Measurements from ENCODE around the gene GSTA1. TPM values are rescaled to one million over a fixed set of nuclear protein-coding genes. Genes with fewer than 3 reads are reported as not detected.
"Not testable (repeated sequence)": the region's sequence is repeated elsewhere in the genome, so short reads cannot be mapped to it uniquely, and the experiment has no call there.

The GSTA1 gene
- polyA plus RNA-seq, 3 donors from 2014 or later = not detected

GRCh38 chr6:52788478-52788877, 15.1 kb downstream of the GSTA1 start:
- H3K4me3 Mint-ChIP-seq = no peak overlapping the region
- no peaks in the 10 kb centered on the region for H3K36me3 Mint-ChIP-seq
- peaks cover 0 to 5% (median 3%) of the 10 kb centered on the region in 3 donors for H3K27me3 Mint-ChIP-seq (ENCODE audit: low read depth in 3 of 3)
- H3K9me3 Mint-ChIP-seq = no peaks in the 10 kb centered on the region
- no peak for DNase-seq
- H3K4me1 Mint-ChIP-seq = peaks cover 6 to 7% of the 10 kb centered on the region in 2 donors
- H3K27ac Mint-ChIP-seq = no peak overlapping the region

- DNase-seq = no peak
- H3K27me3 Mint-ChIP-seq (ENCODE audit: low read depth in 3 of 3) = peaks cover 0 to 5% (median 0%) of the 10 kb centered on the region in 3 donors
- H3K27ac Mint-ChIP-seq = no peak overlapping the region
- peak overlapping the region in 1 of 5 donors; percentile 56 for H3K4me3 Mint-ChIP-seq
- peaks cover 6 to 7% of the 10 kb centered on the region in 2 donors for H3K4me1 Mint-ChIP-seq
- H3K9me3 Mint-ChIP-seq = no peaks in the 10 kb centered on the region
- no peaks in the 10 kb centered on the region for H3K36me3 Mint-ChIP-seq
These were observed 15.7 kb downstream of the GSTA1 start for GRCh38 chr6:52787917-52788316.

DNA sequence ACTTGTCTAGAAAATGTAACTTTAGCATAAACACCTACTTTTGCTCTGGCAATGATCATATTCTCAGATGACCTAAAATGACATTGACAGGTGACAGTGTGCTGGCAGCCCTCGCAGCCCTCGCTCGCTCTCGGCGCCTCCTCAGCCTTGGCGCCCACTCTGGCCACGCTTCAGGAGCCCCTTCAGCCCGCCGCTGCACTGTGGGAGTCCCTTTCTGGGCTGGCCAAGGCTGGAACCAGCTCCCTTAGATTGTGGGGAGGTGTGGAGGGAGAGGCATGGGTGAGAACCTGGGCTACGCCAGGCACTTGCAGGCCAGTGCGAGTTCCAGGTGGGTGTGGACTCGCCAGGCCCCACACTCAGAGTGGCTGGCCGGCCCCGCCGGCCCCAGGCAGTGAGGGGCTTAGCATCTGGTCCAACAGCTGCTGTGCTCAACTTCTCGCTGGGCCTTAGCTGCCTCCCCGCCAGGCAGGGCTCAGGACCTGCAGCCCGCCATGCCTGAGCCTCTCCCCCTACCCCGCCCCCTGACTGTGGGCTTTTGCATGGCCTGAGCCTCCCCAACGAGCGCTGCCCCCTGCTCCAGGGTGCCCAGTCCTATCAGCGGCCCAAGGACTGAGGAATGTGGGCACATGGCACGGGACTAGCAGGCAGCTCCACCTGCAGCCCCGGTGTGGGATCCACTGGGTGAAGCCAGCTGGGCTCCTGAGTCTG, 17.2 kb downstream of the GSTA1 start:
- no peak for DNase-seq
- peaks cover 6 to 7% of the 10 kb centered on the region in 2 donors for H3K4me1 Mint-ChIP-seq
- H3K27me3 Mint-ChIP-seq (ENCODE audit: low read depth in 3 of 3) = peaks cover 0 to 5% (median 0%) of the 10 kb centered on the region in 3 donors
- H3K4me3 Mint-ChIP-seq = no peak overlapping the region
- no peaks in the 10 kb centered on the region for H3K36me3 Mint-ChIP-seq
- H3K9me3 Mint-ChIP-seq = peaks cover 0 to under 1% (median 0%) of the 10 kb centered on the region in 6 donors
- no peak overlapping the region for H3K27ac Mint-ChIP-seq

- H3K4me3 Mint-ChIP-seq = not testable (repeated sequence)
These were observed 20.8 kb downstream of the GSTA1 start for GRCh38 chr6:52782696-52783274.

GRCh38 chr6:52782209-52782608, 21.4 kb downstream of the GSTA1 start:
- not testable (repeated sequence) for H3K4me3 Mint-ChIP-seq, H3K27ac Mint-ChIP-seq, H3K9me3 Mint-ChIP-seq, H3K4me1 Mint-ChIP-seq, H3K36me3 Mint-ChIP-seq, DNase-seq
- H3K27me3 Mint-ChIP-seq (ENCODE audit: low read depth in 3 of 3) = peaks cover 3 to 11% (median 3%) of the 10 kb centered on the region in 3 donors

More at GRCh38 chr6:52782696-52783274, 20.8 kb downstream of the GSTA1 start:
- not testable (repeated sequence) for DNase-seq, H3K4me1 Mint-ChIP-seq, H3K36me3 Mint-ChIP-seq, H3K27ac Mint-ChIP-seq, H3K9me3 Mint-ChIP-seq
- H3K27me3 Mint-ChIP-seq (ENCODE audit: low read depth in 3 of 3) = peaks cover 2 to 11% (median 3%) of the 10 kb centered on the region in 3 donors

GRCh38 chr6:52779237-52779636, 24.4 kb downstream of the GSTA1 start:
- no peak for DNase-seq
- H3K4me3 Mint-ChIP-seq = no peak overlapping the region
- no peak overlapping the region for H3K27ac Mint-ChIP-seq
- no peaks in the 10 kb centered on the region for H3K36me3 Mint-ChIP-seq
- no peaks in the 10 kb centered on the region for H3K4me1 Mint-ChIP-seq
- peaks cover 3 to 11% (median 3%) of the 10 kb centered on the region in 3 donors for H3K27me3 Mint-ChIP-seq (ENCODE audit: low read depth in 3 of 3)
- peaks cover 0 to 6% (median 0%) of the 10 kb centered on the region in 6 donors for H3K9me3 Mint-ChIP-seq

DNA sequence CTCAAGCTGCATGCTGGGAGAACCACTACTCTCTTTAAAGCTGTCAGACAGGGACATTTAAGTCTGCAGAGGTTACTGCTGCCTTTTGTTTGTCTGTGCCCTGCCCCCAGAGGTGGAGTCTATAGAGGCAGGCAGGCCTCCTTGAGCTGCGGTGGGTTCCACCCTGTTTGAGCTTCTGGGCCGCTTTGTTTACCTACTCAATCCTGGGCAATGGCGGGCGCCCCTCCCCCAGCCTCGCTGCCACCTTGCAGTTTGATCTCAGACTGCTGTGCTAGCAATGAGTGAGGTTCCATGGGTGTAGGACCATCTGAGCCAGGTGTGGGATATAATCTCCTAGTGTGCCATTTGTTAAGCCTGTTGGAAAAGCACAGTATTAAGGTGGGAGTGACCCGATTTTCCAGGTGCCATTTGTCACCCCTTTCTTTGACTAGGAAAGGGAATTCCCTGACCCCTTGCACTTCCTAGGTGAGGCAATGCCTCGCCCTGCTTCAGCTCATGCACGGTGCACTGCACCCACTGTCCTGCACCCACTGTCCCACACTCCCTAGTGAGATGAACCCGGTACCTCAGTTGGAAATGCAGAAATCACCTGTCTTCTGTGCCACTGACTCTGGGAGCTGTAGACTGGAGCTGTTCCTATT, 26.8 kb downstream of the GSTA1 start:
- not testable (repeated sequence) for DNase-seq, H3K4me1 Mint-ChIP-seq, H3K9me3 Mint-ChIP-seq, H3K36me3 Mint-ChIP-seq, H3K27ac Mint-ChIP-seq, H3K4me3 Mint-ChIP-seq
- peaks cover 0 to 14% (median 3%) of the 10 kb centered on the region in 3 donors for H3K27me3 Mint-ChIP-seq (ENCODE audit: low read depth in 3 of 3)

DNA sequence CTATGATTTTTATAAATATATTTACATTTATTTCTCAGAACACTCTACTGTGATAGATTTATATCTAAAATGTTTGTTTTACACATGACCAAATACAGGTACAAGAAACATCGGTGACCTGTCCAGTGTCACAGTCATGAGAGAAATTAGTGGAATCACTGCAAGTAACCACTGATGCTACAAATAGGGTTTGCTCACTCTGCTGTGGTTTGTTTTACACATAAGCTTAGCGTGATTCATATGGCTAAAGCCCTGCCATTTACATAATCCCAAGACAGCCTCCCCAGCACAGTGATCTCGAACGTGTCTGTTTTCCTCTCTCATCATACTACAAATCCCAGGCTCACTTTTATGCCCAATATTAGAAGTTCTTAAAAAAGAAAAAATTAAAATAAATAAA, 34.2 kb downstream of the GSTA1 start:
- not testable (repeated sequence) for H3K27me3 Mint-ChIP-seq (ENCODE audit: low read depth in 3 of 3); H3K36me3 Mint-ChIP-seq

DNA sequence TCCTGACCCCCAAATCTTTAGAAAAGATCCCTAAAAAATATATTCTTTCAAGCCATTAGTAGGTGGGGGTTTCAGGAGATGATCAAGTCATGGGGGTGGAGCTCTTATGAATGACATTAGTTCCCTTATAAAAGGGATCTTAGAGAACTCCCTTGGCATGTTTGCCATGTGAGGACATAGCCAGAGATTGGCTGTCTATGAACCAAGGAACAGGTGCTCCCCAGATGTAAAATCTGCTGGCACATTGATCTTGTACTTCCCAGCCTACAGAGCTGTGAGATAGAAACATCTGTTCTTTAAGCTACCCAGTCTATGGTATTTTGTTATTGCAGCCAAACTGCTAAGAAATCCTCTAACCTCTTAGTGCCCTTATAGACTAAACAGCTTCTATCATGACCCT, 36.0 kb downstream of the GSTA1 start:
- H3K36me3 Mint-ChIP-seq; H3K4me3 Mint-ChIP-seq; H3K27me3 Mint-ChIP-seq (ENCODE audit: low read depth in 3 of 3); H3K9me3 Mint-ChIP-seq; H3K27ac Mint-ChIP-seq; H3K4me1 Mint-ChIP-seq; DNase-seq: not testable (repeated sequence)

More for the DNA sequence above, 34.2 kb downstream of the GSTA1 start:
- H3K27ac Mint-ChIP-seq, H3K4me1 Mint-ChIP-seq, H3K4me3 Mint-ChIP-seq, H3K9me3 Mint-ChIP-seq, DNase-seq: not testable (repeated sequence)

GRCh38 chr6:52763322-52763916, 40.2 kb downstream of the GSTA1 start, which contains the start of gene GSTA2:
TSS of gene GSTA2 (minus strand) at chr6:52763475. CDS start at chr6:52757947, 5,528 bp downstream.
- not testable (repeated sequence) for H3K27ac Mint-ChIP-seq; H3K4me1 Mint-ChIP-seq; DNase-seq; H3K27me3 Mint-ChIP-seq (ENCODE audit: low read depth in 3 of 3); H3K9me3 Mint-ChIP-seq; H3K4me3 Mint-ChIP-seq; H3K36me3 Mint-ChIP-seq

- not testable (repeated sequence) for H3K4me3 Mint-ChIP-seq; H3K27ac Mint-ChIP-seq; H3K36me3 Mint-ChIP-seq; H3K27me3 Mint-ChIP-seq (ENCODE audit: low read depth in 3 of 3); DNase-seq; H3K4me1 Mint-ChIP-seq; H3K9me3 Mint-ChIP-seq
These were observed 41.7 kb downstream of the GSTA1 start for GRCh38 chr6:52761673-52762491.

GRCh38 chr6:52760105-52760765, 43.4 kb downstream of the GSTA1 start:
- H3K27me3 Mint-ChIP-seq (ENCODE audit: low read depth in 3 of 3) = peaks cover 2 to 4% (median 3%) of the 10 kb centered on the region in 3 donors
- H3K27ac Mint-ChIP-seq = no peak overlapping the region
- H3K4me1 Mint-ChIP-seq = no peaks in the 10 kb centered on the region
- no peaks in the 10 kb centered on the region for H3K9me3 Mint-ChIP-seq
- no peaks in the 10 kb centered on the region for H3K36me3 Mint-ChIP-seq
- DNase-seq = no peak
- H3K4me3 Mint-ChIP-seq = no peak overlapping the region

DNA sequence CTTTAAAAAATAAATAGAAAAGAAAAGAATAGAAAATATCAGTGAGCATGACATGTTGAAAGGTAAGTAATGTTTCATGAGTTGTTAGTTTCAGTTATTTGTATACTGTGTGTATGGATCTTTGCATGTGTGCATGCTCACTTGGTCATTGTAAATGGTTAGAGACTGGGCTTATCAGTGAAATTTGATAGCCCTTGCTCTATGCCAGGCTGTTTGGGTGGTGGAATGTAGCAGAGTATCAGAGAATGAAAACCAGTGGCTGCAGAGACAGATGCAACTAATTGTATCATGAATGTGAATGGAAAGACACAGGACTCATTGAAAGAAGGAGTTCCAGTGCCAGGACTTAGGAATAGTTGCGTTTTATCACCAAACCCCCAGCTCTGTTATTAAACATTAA, 44.5 kb downstream of the GSTA1 start:
- Mint-ChIP-seq H3K4me3 (no peak overlapping the region), H3K4me1 (no peaks in the 10 kb centered on the region), H3K9me3 (no peaks in the 10 kb centered on the region), H3K27me3 (ENCODE audit: low read depth in 3 of 3) (peaks cover 2 to 7% (median 3%) of the 10 kb centered on the region in 3 donors), H3K36me3 (no peaks in the 10 kb centered on the region), H3K27ac (no peak overlapping the region)
- DNase-seq = no peak

Measured in immature natural killer cell (primary cell).